Fibroblast of lung (primary cell): ENCODE data around the gene SYCP1. TPM values are rescaled to one million over a fixed set of nuclear protein-coding genes. Genes with fewer than 3 reads are reported as not detected.

Experiments used
- DNase-seq, 2 donors: peaks; one replicate each; pipeline versions ENCODE4 v3.0.0 to v3.0.0-alpha.2; 2010; ENCODE audit warnings: low read depth in 2 of 2
- H2AFZ ChIP-seq: 2 replicates; pipeline ENCODE4 v1.5.1; 2012; ENCODE audit warnings: low read length, control low read depth, inconsistent platforms
- H3K27ac ChIP-seq: 2 replicates; pipeline ENCODE4 v1.5.1; 2011; ENCODE audit warnings: low read length, control low read depth; ENCODE audit not compliant: insufficient read depth
- H3K27me3 ChIP-seq: 2 replicates; pipeline ENCODE4 v1.5.1; 2011; ENCODE audit warnings: mild to moderate bottlenecking, low read length; ENCODE audit not compliant: control insufficient read depth, insufficient read depth
- H3K36me3 ChIP-seq: 2 replicates; pipeline ENCODE4 v1.5.1; 2011; ENCODE audit warnings: low read length; ENCODE audit not compliant: control insufficient read depth, insufficient read depth
- H3K4me1 ChIP-seq: 2 replicates; pipeline ENCODE4 v1.5.1; 2011; ENCODE audit warnings: low read length; ENCODE audit not compliant: control insufficient read depth, insufficient read depth; ENCODE audit errors: extremely low read depth
- H3K4me2 ChIP-seq: 2 replicates; pipeline ENCODE4 v1.5.1; 2011; ENCODE audit warnings: low read length, control low read depth; ENCODE audit not compliant: insufficient read depth; ENCODE audit errors: extremely low read depth
- H3K4me3 ChIP-seq, 4 experiments: fragments of 200-600 bp in 1 of 4; sonication (generic) in 1 of 4; replicated peaks in 1 of 4; 2 replicates each; pipeline ENCODE4 v1.5.1; 2011 to 2016; ENCODE audit warnings: low read length in 4 of 4, low read depth in 3 of 4, mild to moderate bottlenecking in 3 of 4, control low read depth in 2 of 4, inconsistent platforms in 1 of 4, mixed read lengths in 1 of 4; ENCODE audit not compliant: insufficient read depth in 1 of 4; ENCODE audit errors: control extremely low read depth in 1 of 4
- H3K79me2 ChIP-seq: 2 replicates; pipeline ENCODE4 v1.5.1; 2012; ENCODE audit warnings: mild to moderate bottlenecking, low read length, inconsistent platforms; ENCODE audit not compliant: control insufficient read depth, insufficient read depth
- H3K9ac ChIP-seq: 2 replicates; pipeline ENCODE4 v1.5.1; 2011; ENCODE audit warnings: mild to moderate bottlenecking, low read length, control low read depth; ENCODE audit not compliant: insufficient read depth
- H3K9me3 ChIP-seq: 2 replicates; pipeline ENCODE4 v1.5.1; 2012; ENCODE audit warnings: low read depth, low read length; ENCODE audit not compliant: control insufficient read depth, insufficient read depth
- H4K20me1 ChIP-seq: 2 replicates; pipeline ENCODE4 v1.5.1; 2011; ENCODE audit warnings: low read length; ENCODE audit not compliant: control insufficient read depth, insufficient read depth; ENCODE audit errors: extremely low read depth
- CTCF ChIP-seq, 2 donors: IDR thresholded peaks in 1 of 2; conservative IDR thresholded peaks in 1 of 2; 1 replicate in 1 of 2; 2 replicates in 1 of 2; pipeline ENCODE4 v1.5.1; 2011 to 2012; ENCODE audit warnings: low read length in 2 of 2, control low read depth in 1 of 2, inconsistent platforms in 1 of 2, low read depth in 1 of 2, mild to moderate bottlenecking in 1 of 2
- EZH2 ChIP-seq: IDR thresholded peaks from 2 replicates; pipeline ENCODE4 v1.5.1; 2012; ENCODE audit warnings: low read length, control low read depth, mild to moderate bottlenecking; ENCODE audit errors: missing control alignments
- polyA plus RNA-seq, 2 donors: library from polyadenylated mRNA; depleted of rRNA in 1 of 2; stranded (reverse) in 1 of 2; unstranded in 1 of 2; fragments of >200 nt; gene quantifications; 2 replicates each; pipeline ENCODE4 v1.2.1, GENCODE V29; 2011 to 2012; ENCODE audit warnings: missing spikeins in 1 of 2
- total RNA-seq: library from RNA; depleted of rRNA; stranded (reverse); fragments of >200 nt; gene quantifications from 2 replicates; pipeline ENCODE4 v1.2.1, GENCODE V29; 2014

The SYCP1 gene
- total and polyA plus RNA-seq, 2 donors (not counting 1 experiment from before 2014, with no cell fraction given) = not detected

- no peak for DNase-seq
- no peak overlapping the region for H3K4me2 ChIP-seq
- no peak overlapping the region for H3K27ac ChIP-seq
- no peaks in the 10 kb centered on the region for H4K20me1 ChIP-seq
- H3K36me3 ChIP-seq = no peaks in the 10 kb centered on the region
- TF ChIP-seq CTCF (conservative IDR thresholded peaks at IDR 0.05 in 1 of 2, IDR thresholded peaks at IDR 0.05 in 1 of 2; ENCODE audit: low read depth in 1 of 2, low read length in 2 of 2) (no peak), EZH2 (no peak)
- H3K4me1 ChIP-seq = no peaks in the 10 kb centered on the region
- no peak overlapping the region for H2AFZ ChIP-seq
- no peak overlapping the region for H3K9ac ChIP-seq
- no peaks in the 10 kb centered on the region for H3K79me2 ChIP-seq
- H3K27me3 ChIP-seq = no peaks in the 10 kb centered on the region
- no peak overlapping the region for H3K4me3 ChIP-seq
- no peaks in the 10 kb centered on the region for H3K9me3 ChIP-seq
Measured at GRCh38 chr1:114831276-114831994, 23.2 kb upstream of the SYCP1 start.

GRCh38 chr1:114832057-114832456 is 22.6 kb upstream of the SYCP1 start:
- no peaks in the 10 kb centered on the region for H3K9me3 ChIP-seq
- H3K36me3 ChIP-seq = no peaks in the 10 kb centered on the region
- H3K4me2 ChIP-seq = no peak overlapping the region
- no peaks in the 10 kb centered on the region for H4K20me1 ChIP-seq
- H3K4me3 ChIP-seq = no peak overlapping the region
- DNase-seq = no peak
- H2AFZ ChIP-seq = no peak overlapping the region
- H3K27ac ChIP-seq = no peak overlapping the region
- H3K9ac ChIP-seq = no peak overlapping the region
- no peaks in the 10 kb centered on the region for H3K27me3 ChIP-seq
- no peaks in the 10 kb centered on the region for H3K79me2 ChIP-seq
- H3K4me1 ChIP-seq = no peaks in the 10 kb centered on the region
- no peak for TF ChIP-seq CTCF (conservative IDR thresholded peaks at IDR 0.05 in 1 of 2, IDR thresholded peaks at IDR 0.05 in 1 of 2; ENCODE audit: low read depth in 1 of 2, low read length in 2 of 2)
- TF ChIP-seq EZH2 = no peak

- Histone ChIP-seq H3K4me2 (no peak overlapping the region), H3K4me1 (no peaks in the 10 kb centered on the region), H4K20me1 (no peaks in the 10 kb centered on the region), H3K27ac (no peak overlapping the region), H3K4me3 (no peak overlapping the region), H3K27me3 (no peaks in the 10 kb centered on the region), H3K9me3 (no peaks in the 10 kb centered on the region), H3K79me2 (no peaks in the 10 kb centered on the region), H2AFZ (peak overlapping the region; percentile 6), H3K9ac (no peak overlapping the region), H3K36me3 (no peaks in the 10 kb centered on the region)
- DNase-seq = peak in 1 of 2 donors; percentile 2
- TF ChIP-seq EZH2 (no peak), CTCF (conservative IDR thresholded peaks at IDR 0.05 in 1 of 2, IDR thresholded peaks at IDR 0.05 in 1 of 2; ENCODE audit: low read depth in 1 of 2, low read length in 2 of 2) (no peak)
Measured at GRCh38 chr1:114833421-114833820, 21.2 kb upstream of the SYCP1 start.
